Mucosa of descending colon (tissue), 3 donors: ENCODE results near the gene IQCE. TPM values are rescaled to one million over a fixed set of nuclear protein-coding genes. Genes with fewer than 3 reads are reported as not detected.

Experiments used
- ATAC-seq: fragments of 200-7000 bp; cut with Tn5 transposase; one replicate; pipeline ENCODE4 v1.9.1; 2020; ENCODE audit warnings: mild to moderate bottlenecking, moderate library complexity
- DNase-seq, 3 donors: peaks; one replicate each; pipeline ENCODE4 v3.0.0-alpha.2; 2020
- H3K36me3 ChIP-seq: fragments of 200-600 bp; one replicate; pipeline ENCODE4 v1.8.0; 2021; ENCODE audit warnings: low read depth, mild to moderate bottlenecking
- H3K4me1 ChIP-seq: fragments of 200-600 bp; one replicate; pipeline ENCODE4 v1.8.0; 2021; ENCODE audit warnings: low read depth, mild to moderate bottlenecking
- H3K4me3 ChIP-seq: fragments of 200-600 bp; one replicate; pipeline ENCODE4 v1.8.0; 2021; ENCODE audit warnings: mild to moderate bottlenecking
- H3K9me3 ChIP-seq: fragments of 200-600 bp; one replicate; pipeline ENCODE4 v1.8.0; 2021; ENCODE audit warnings: mild to moderate bottlenecking
- CTCF ChIP-seq: fragments of 200-600 bp; IDR thresholded peaks from one replicate; pipeline ENCODE4 v1.8.0; 2022; ENCODE audit warnings: antibody characterized with exemption, mild to moderate bottlenecking
- intact Hi-C, 2 donors: fragments of 100-400 bp; cut with DNase I in 1 of 2; cut with micrococcal nuclease in 1 of 2; formaldehyde crosslinking; loops; one replicate each; pipeline versions ENCODE4 v1.11.0 to v1.11.1; 2022; cut with DNase I, micrococcal nuclease
- total RNA-seq, 3 donors: library from RNA; stranded (reverse); fragmentation: NEBNext Ultra II Directional in 2 of 3; extraction: Animal tissue kit (Norgen Biotek cat#: 25700) in 2 of 3; gene quantifications; one replicate each; pipeline versions ENCODE4 v1.2.1 to v1.2.4, GENCODE V29; 2021 to 2023
- donor health status: DM: no; HTN: no; CAD: no; lungs with moderate emphysema.
- donor health status: DM: no; HTN: no; CAD: no.
- donor health status: DM: no; HTN: yes; CAD: no.

Gene IQCE
- total RNA-seq, 3 donors from 2014 or later = 27.9 to 41.2 (median 35.9) TPM

- Histone ChIP-seq H3K9me3 (no peaks in the 10 kb centered on the region), H3K4me1 (peaks cover 71% of the 10 kb centered on the region), H3K4me3 (no peak overlapping the region), H3K36me3 (no peaks in the 10 kb centered on the region)
- no peak for TF ChIP-seq CTCF
- intact Hi-C loops = no loop called here
- ATAC-seq (peak; percentile 50), DNase-seq (peak; percentile 73 to 83 (median 83))
Measured at GRCh38 chr7:2523461-2523936, 35.3 kb upstream of the IQCE start.

- TF ChIP-seq CTCF = no peak
Measured at GRCh38 chr7:2523941-2524807, 34.6 kb upstream of the IQCE start.

GRCh38 chr7:2524808-2525657, 33.7 kb upstream of the IQCE start:
- intact Hi-C loops = no loop called here
- no peak overlapping the region for H3K4me3 ChIP-seq
- H3K4me1 ChIP-seq = peaks cover 79% of the 10 kb centered on the region
- H3K36me3 ChIP-seq = no peaks in the 10 kb centered on the region
- no peaks in the 10 kb centered on the region for H3K9me3 ChIP-seq
- ATAC-seq (no peak), DNase-seq (peak; percentile 46 to 73 (median 68))
- no peak for TF ChIP-seq CTCF

More at GRCh38 chr7:2523941-2524807, 34.6 kb upstream of the IQCE start:
- intact Hi-C loops = no loop called here
- Histone ChIP-seq H3K4me1 (peaks cover 72% of the 10 kb centered on the region), H3K4me3 (no peak overlapping the region), H3K36me3 (no peaks in the 10 kb centered on the region), H3K9me3 (no peaks in the 10 kb centered on the region)
- ATAC-seq (peak; percentile 66), DNase-seq (peak; percentile 95 to 97 (median 96))

GRCh38 chr7:2525658-2526630, 32.8 kb upstream of the IQCE start:
- H3K9me3 ChIP-seq = no peaks in the 10 kb centered on the region
- H3K4me3 ChIP-seq = no peak overlapping the region
- DNase-seq (peak in 2 of 3 donors; percentile 28 to 70), ATAC-seq (no peak)
- no peak for TF ChIP-seq CTCF
- no peaks in the 10 kb centered on the region for H3K36me3 ChIP-seq
- H3K4me1 ChIP-seq = peaks cover 86% of the 10 kb centered on the region
- intact Hi-C loops = no loop called here
